Neural progenitor cell (in vitro differentiated cells): ENCODE data around the gene PTPRN2. TPM values are rescaled to one million over a fixed set of nuclear protein-coding genes. Genes with fewer than 3 reads are reported as not detected.

Experiments used
- DNase-seq: peaks from one replicate; pipeline ENCODE4 v3.0.0-alpha.2; 2016; ENCODE audit warnings: low spot score
- H2AFZ ChIP-seq: fragments of 200-600 bp; sonication (generic); replicated peaks from 2 replicates; pipeline ENCODE4 v1.6.1; 2016; ENCODE audit warnings: antibody characterized with exemption
- H3F3A ChIP-seq: fragments of 200-600 bp; sonication (generic); 2 replicates; pipeline ENCODE4 v1.6.1; 2016; ENCODE audit warnings: antibody characterized with exemption, low read depth
- H3K27ac ChIP-seq: fragments of 200-600 bp; sonication (generic); 2 replicates; pipeline ENCODE4 v1.5.1; 2016; ENCODE audit warnings: mild to moderate bottlenecking
- H3K27me3 ChIP-seq: fragments of 200-600 bp; sonication (generic); 2 replicates; pipeline ENCODE4 v1.6.1; 2016; ENCODE audit warnings: mild to moderate bottlenecking, moderate library complexity
- H3K36me3 ChIP-seq: fragments of 200-600 bp; sonication (generic); 2 replicates; pipeline ENCODE4 v1.5.1; 2016
- H3K4me1 ChIP-seq: fragments of 200-600 bp; sonication (generic); 2 replicates; pipeline ENCODE4 v1.6.1; 2016; ENCODE audit warnings: mixed run types
- H3K4me2 ChIP-seq: fragments of 200-600 bp; sonication (generic); 2 replicates; pipeline ENCODE4 v1.6.1; 2016
- H3K4me3 ChIP-seq: fragments of 200-600 bp; sonication (generic); 2 replicates; pipeline ENCODE4 v1.5.1; 2016
- H3K79me2 ChIP-seq: fragments of 200-600 bp; sonication (generic); 2 replicates; pipeline ENCODE4 v1.6.1; 2016; ENCODE audit warnings: low read depth
- H3K9ac ChIP-seq: fragments of 200-600 bp; sonication (generic); 2 replicates; pipeline ENCODE4 v1.6.1; 2016
- H3K9me3 ChIP-seq: fragments of 200-600 bp; sonication (generic); 2 replicates; pipeline ENCODE4 v1.5.1; 2016; ENCODE audit warnings: low read depth
- H4K20me1 ChIP-seq: fragments of 200-600 bp; sonication (generic); 2 replicates; pipeline ENCODE4 v1.6.1; 2016; ENCODE audit warnings: low read depth
- H3K27ac Mint-ChIP-seq: 3 replicates; pipeline ENCODE4 v1.8.0; 2021; ENCODE audit warnings: mixed read lengths
- H3K27me3 Mint-ChIP-seq: 2 replicates; pipeline ENCODE4 v1.8.0; 2022; ENCODE audit warnings: low read depth, mild to moderate bottlenecking, inconsistent platforms, moderate library complexity, mixed read lengths; ENCODE audit not compliant: insufficient read depth
- H3K36me3 Mint-ChIP-seq: 3 replicates; pipeline ENCODE4 v1.8.0; 2021; ENCODE audit warnings: mixed read lengths
- H3K4me1 Mint-ChIP-seq: 3 replicates; pipeline ENCODE4 v1.8.0; 2021; ENCODE audit warnings: mixed read lengths
- H3K4me3 Mint-ChIP-seq: 3 replicates; pipeline ENCODE4 v1.8.0; 2021; ENCODE audit warnings: mild to moderate bottlenecking, moderate library complexity, mixed read lengths
- H3K9me3 Mint-ChIP-seq: 3 replicates; pipeline ENCODE4 v1.8.0; 2020; ENCODE audit warnings: mixed read lengths
- CTCF ChIP-seq: fragments of 200-600 bp; sonication (generic); IDR thresholded peaks from 2 replicates; pipeline ENCODE4 v1.5.1; 2017; ENCODE audit warnings: antibody characterized with exemption, mild to moderate bottlenecking
- EZH2 ChIP-seq: fragments of 200-600 bp; sonication (generic); IDR thresholded peaks from 2 replicates; pipeline ENCODE4 v1.6.1; 2017; ENCODE audit warnings: antibody characterized with exemption, mild to moderate bottlenecking, moderate library complexity
- EZH2phosphoT487 ChIP-seq: fragments of 200-600 bp; sonication (generic); IDR thresholded peaks from 2 replicates; pipeline ENCODE4 v1.6.1; 2017; ENCODE audit warnings: antibody characterized with exemption
- total RNA-seq: library from RNA; depleted of rRNA; stranded (reverse); fragments of >200 nt; gene quantifications from 2 replicates; pipeline ENCODE4 v1.2.3, GENCODE V29; 2015; ENCODE audit warnings: low replicate concordance

Gene PTPRN2
- total RNA-seq, 1 donor from 2014 or later, result 3.0 TPM

GRCh38 chr7:157886266-157886665, 701.4 kb downstream of the PTPRN2 start:
- no peaks in the 10 kb centered on the region for H3K36me3 Mint-ChIP-seq
- no peak for DNase-seq
- no peaks in the 10 kb centered on the region for H3K4me1 ChIP-seq
- H3K36me3 ChIP-seq, result no peaks in the 10 kb centered on the region
- H4K20me1 ChIP-seq, result no peaks in the 10 kb centered on the region
- H3K79me2 ChIP-seq, result no peaks in the 10 kb centered on the region
- H3K27ac Mint-ChIP-seq, result no peak overlapping the region
- peaks cover 3% of the 10 kb centered on the region for H3K27me3 Mint-ChIP-seq
- TF ChIP-seq CTCF (no peak), EZH2phosphoT487 (no peak), EZH2 (no peak)
- H3K27me3 ChIP-seq, result no peaks in the 10 kb centered on the region
- H3K27ac ChIP-seq, result no peak overlapping the region
- H2AFZ ChIP-seq, result no peak overlapping the region
- H3K9me3 ChIP-seq, result no peaks in the 10 kb centered on the region
- H3K4me2 ChIP-seq, result no peak overlapping the region
- no peaks in the 10 kb centered on the region for H3F3A ChIP-seq
- no peaks in the 10 kb centered on the region for H3K4me1 Mint-ChIP-seq
- H3K9ac ChIP-seq, result no peak overlapping the region
- no peak overlapping the region for H3K4me3 Mint-ChIP-seq
- no peaks in the 10 kb centered on the region for H3K9me3 Mint-ChIP-seq
- no peak overlapping the region for H3K4me3 ChIP-seq

GRCh38 chr7:157885140-157885539, 702.5 kb downstream of the PTPRN2 start:
- Histone ChIP-seq H3K79me2 (no peaks in the 10 kb centered on the region), H3K27me3 (no peaks in the 10 kb centered on the region), H3K4me1 (no peaks in the 10 kb centered on the region), H3K27ac (no peak overlapping the region), H4K20me1 (no peaks in the 10 kb centered on the region), H3K9ac (no peak overlapping the region), H2AFZ (no peak overlapping the region), H3F3A (no peaks in the 10 kb centered on the region), H3K4me3 (no peak overlapping the region), H3K4me2 (no peak overlapping the region), H3K9me3 (no peaks in the 10 kb centered on the region), H3K36me3 (no peaks in the 10 kb centered on the region)
- H3K27ac Mint-ChIP-seq, result no peak overlapping the region
- H3K4me3 Mint-ChIP-seq, result no peak overlapping the region
- TF ChIP-seq EZH2phosphoT487 (no peak), CTCF (no peak), EZH2 (no peak)
- peaks cover 5% of the 10 kb centered on the region for H3K27me3 Mint-ChIP-seq
- H3K9me3 Mint-ChIP-seq, result no peaks in the 10 kb centered on the region
- no peaks in the 10 kb centered on the region for H3K4me1 Mint-ChIP-seq
- DNase-seq, result no peak
- H3K36me3 Mint-ChIP-seq, result no peaks in the 10 kb centered on the region

GRCh38 chr7:157884461-157885062, 703.1 kb downstream of the PTPRN2 start:
- no peak overlapping the region for H3K4me2 ChIP-seq
- H3K27me3 ChIP-seq, result no peaks in the 10 kb centered on the region
- Mint-ChIP-seq H3K27ac (no peak overlapping the region), H3K27me3 (peaks cover 5% of the 10 kb centered on the region), H3K36me3 (no peaks in the 10 kb centered on the region), H3K4me1 (no peaks in the 10 kb centered on the region), H3K9me3 (peaks cover 2% of the 10 kb centered on the region), H3K4me3 (no peak overlapping the region)
- no peak for DNase-seq
- no peaks in the 10 kb centered on the region for H3K79me2 ChIP-seq
- H3K27ac ChIP-seq, result no peak overlapping the region
- no peak overlapping the region for H2AFZ ChIP-seq
- no peak overlapping the region for H3K9ac ChIP-seq
- H3K36me3 ChIP-seq, result no peaks in the 10 kb centered on the region
- no peaks in the 10 kb centered on the region for H3K9me3 ChIP-seq
- H3K4me3 ChIP-seq, result no peak overlapping the region
- H3F3A ChIP-seq, result no peaks in the 10 kb centered on the region
- H4K20me1 ChIP-seq, result no peaks in the 10 kb centered on the region
- no peak for TF ChIP-seq EZH2
- TF ChIP-seq CTCF, result no peak
- TF ChIP-seq EZH2phosphoT487, result no peak
- no peaks in the 10 kb centered on the region for H3K4me1 ChIP-seq
